ENCODE results near the gene SPART.

- no peak for TF ChIP-seq CTCF (conservative IDR thresholded peaks at IDR 0.05; ENCODE audit: low read depth, low read length)
- TF ChIP-seq EZH2 (IDR thresholded peaks at IDR 0.05; ENCODE audit: borderline replicate concordance, low read depth, low read length, poor library complexity, severe bottlenecking), result no peak
Observed at GRCh38 chr13:36339600-36340155, 6.5 kb downstream of the SPART start.
